Heart left ventricle (tissue), 16 donors: Measurements from ENCODE around the gene GZMA. TPM values are rescaled to one million over a fixed set of nuclear protein-coding genes. Genes with fewer than 3 reads are reported as not detected.

ENCODE experiments used
- ATAC-seq, 4 donors: fragments of 200-7000 bp; cut with Tn5 transposase; one replicate each; pipeline ENCODE4 v1.9.1; 2020 to 2022; ENCODE audit warnings: moderate library complexity in 4 of 4, mild to moderate bottlenecking in 3 of 4, moderate number of reproducible peaks in 1 of 4
- DNase-seq, 5 donors: peaks; one replicate each; pipeline ENCODE4 v3.0.0-alpha.2; 2020
- H3K27ac ChIP-seq, 12 donors: fragments of 200-600 bp; sonication (generic) in 4 of 12; one replicate each; pipeline versions ENCODE4 v1.5.0 to v1.8.0; 2016 to 2022; ENCODE audit warnings: mild to moderate bottlenecking in 2 of 12
- H3K27me3 ChIP-seq, 9 donors: fragments of 200-600 bp; sonication (generic) in 2 of 9; one replicate each; pipeline versions ENCODE4 v1.5.1 to v1.8.0; 2016 to 2022; ENCODE audit warnings: mild to moderate bottlenecking in 3 of 9
- H3K36me3 ChIP-seq, 9 donors: fragments of 200-600 bp; sonication (generic) in 2 of 9; one replicate each; pipeline versions ENCODE4 v1.5.0 to v1.8.0; 2018 to 2022; ENCODE audit warnings: mild to moderate bottlenecking in 2 of 9
- H3K4me1 ChIP-seq, 12 donors: fragments of 200-600 bp; sonication (generic) in 4 of 12; one replicate each; pipeline versions ENCODE4 v1.5.0 to v1.8.0; 2016 to 2022; ENCODE audit warnings: mild to moderate bottlenecking in 3 of 12
- H3K4me3 ChIP-seq, 12 donors: fragments of 200-600 bp; sonication (generic) in 4 of 12; one replicate each; pipeline versions ENCODE4 v1.5.0 to v1.8.0; 2017 to 2022; ENCODE audit warnings: mild to moderate bottlenecking in 9 of 12, moderate library complexity in 4 of 12
- H3K9me3 ChIP-seq, 12 donors: fragments of 200-600 bp; sonication (generic) in 4 of 12; one replicate each; pipeline versions ENCODE4 v1.5.0 to v1.8.0; 2016 to 2022; ENCODE audit warnings: mild to moderate bottlenecking in 1 of 12
- POLR2A ChIP-seq, 2 donors: fragments of 450-650 bp; IDR thresholded peaks; one replicate each; pipeline ENCODE4 v1.6.1; 2017; ENCODE audit warnings: antibody characterized with exemption in 2 of 2, mild to moderate bottlenecking in 2 of 2, moderate library complexity in 2 of 2
- WGBS, 4 donors: extraction: QIAGEN DNeasy Blood & Tissue Kit in 2 of 4; methylation state at CpG; one replicate each; pipeline versions ENCODE4 v1.1.5 to v1.1.7; 2013 to 2018; 5-methylcytosine and 5-hydroxymethylcytosine counted together
- intact Hi-C, 10 donors: fragments of 100-400 bp; cut with DNase I; formaldehyde crosslinking; loops; one replicate each; pipeline versions ENCODE4 v1.11.1 to v1.14.2; 2022
- polyA plus RNA-seq, 2 donors: library from polyadenylated mRNA; stranded (reverse); fragments of 200-250 nt; gene quantifications; one replicate each; pipeline ENCODE4 v1.2.3, GENCODE V29; 2013
- total RNA-seq, 9 donors: library from RNA; depleted of rRNA in 2 of 9; stranded (reverse); fragments of >200 nt in 2 of 9; fragmentation: NEBNext Ultra II Directional in 3 of 9; extraction: Animal tissue kit (Norgen Biotek cat#: 25700) in 3 of 9; gene quantifications; one replicate each; pipeline versions ENCODE4 v1.1.0 to v1.2.4, GENCODE V29; 2016 to 2023
- TF ChIP-seq, protein P1 (sequence below), 12 donors: fragments of 200-600 bp; sonication (generic) in 4 of 12; IDR thresholded peaks; one replicate each; pipeline versions ENCODE4 v1.5.0 to v1.8.0; 2018 to 2022; ENCODE audit warnings: antibody characterized with exemption in 12 of 12, mild to moderate bottlenecking in 5 of 12
- donor health status: ischemic (EF 13 %, LVEDD 7.1; RV severe dilation, severe dysfunction).
- donor health status: healthy with polysubstance abuse.
- donor health status: DM: no; HTN: yes; CAD: no.
- donor health status: DM: no; HTN: no; CAD: no.
- donor health status: ischemic (EF 25% LVEDD 6.9; RV normal size, moderate dysfunction).
- donor health status: ischemic (EF 25% LVEDD 5.7; RV mildly dilated, moderate dysfunction).
- donor health status: healthy.
- donor health status: DM: yes; HTN: yes; CAD: no.
- donor health status: ischemic (EF 35%, LVEDD 5.7; RV mildly dilated, moderate dysfunction).
- donor health status: nonischemic (EF 11% LVEDD 7.7; RV severe dilation, severe dysfunction).
- donor health status: DM: yes; HTN: yes; CAD: no.
- donor health status: PGD.
- donor health status: ischemic (EF 29% LVEDD 5.4; RV normal size, mild dysfunction).
- donor health status: nonischemic (EF 23%, LVEDD 6.1; RV moderate dilation, normal function).

The GZMA gene
- total and polyA plus RNA-seq, 11 donors = 0.23 to 17.9 (median 0.61) TPM; not detected in 2

DNA sequence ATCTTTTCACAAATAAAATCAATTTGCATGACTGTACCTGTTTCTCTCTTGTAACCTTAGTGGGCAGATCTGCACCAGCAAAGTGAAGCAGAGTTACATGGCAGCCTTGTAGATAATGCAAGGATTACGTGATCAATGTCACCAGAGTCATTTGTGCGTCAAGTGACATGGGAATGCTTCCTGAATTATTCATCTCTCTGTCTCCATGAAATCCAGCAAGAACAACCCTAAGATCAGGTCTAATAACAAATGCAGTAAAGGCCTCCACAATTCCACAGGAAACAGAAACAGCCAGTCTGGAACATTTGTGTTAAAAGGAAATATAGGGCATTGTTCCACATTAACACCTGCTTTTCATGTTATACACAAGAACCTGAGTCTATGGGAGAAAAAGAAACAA lies 7.8 kb downstream of the GZMA start:
- DNase-seq (no peak), ATAC-seq (no peak)
- H3K4me3 ChIP-seq = no peak overlapping the region
- H3K4me1 ChIP-seq = no peaks in the 10 kb centered on the region
- intact Hi-C loops = no loop called here
- TF ChIP-seq, protein P1, sequence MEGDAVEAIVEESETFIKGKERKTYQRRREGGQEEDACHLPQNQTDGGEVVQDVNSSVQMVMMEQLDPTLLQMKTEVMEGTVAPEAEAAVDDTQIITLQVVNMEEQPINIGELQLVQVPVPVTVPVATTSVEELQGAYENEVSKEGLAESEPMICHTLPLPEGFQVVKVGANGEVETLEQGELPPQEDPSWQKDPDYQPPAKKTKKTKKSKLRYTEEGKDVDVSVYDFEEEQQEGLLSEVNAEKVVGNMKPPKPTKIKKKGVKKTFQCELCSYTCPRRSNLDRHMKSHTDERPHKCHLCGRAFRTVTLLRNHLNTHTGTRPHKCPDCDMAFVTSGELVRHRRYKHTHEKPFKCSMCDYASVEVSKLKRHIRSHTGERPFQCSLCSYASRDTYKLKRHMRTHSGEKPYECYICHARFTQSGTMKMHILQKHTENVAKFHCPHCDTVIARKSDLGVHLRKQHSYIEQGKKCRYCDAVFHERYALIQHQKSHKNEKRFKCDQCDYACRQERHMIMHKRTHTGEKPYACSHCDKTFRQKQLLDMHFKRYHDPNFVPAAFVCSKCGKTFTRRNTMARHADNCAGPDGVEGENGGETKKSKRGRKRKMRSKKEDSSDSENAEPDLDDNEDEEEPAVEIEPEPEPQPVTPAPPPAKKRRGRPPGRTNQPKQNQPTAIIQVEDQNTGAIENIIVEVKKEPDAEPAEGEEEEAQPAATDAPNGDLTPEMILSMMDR (IDR thresholded peaks at IDR 0.05) = no peak
- TF ChIP-seq POLR2A (IDR thresholded peaks at IDR 0.05) = no peak
- no peaks in the 10 kb centered on the region for H3K9me3 ChIP-seq
- H3K27ac ChIP-seq = no peak overlapping the region
- 68 to 88% (median 75%) methylated on average over 2 of the region's 2 CpGs for WGBS, 4 donors
- no peaks in the 10 kb centered on the region for H3K36me3 ChIP-seq
- H3K27me3 ChIP-seq = peaks cover 0 to 9% (median 0%) of the 10 kb centered on the region in 9 donors

DNA sequence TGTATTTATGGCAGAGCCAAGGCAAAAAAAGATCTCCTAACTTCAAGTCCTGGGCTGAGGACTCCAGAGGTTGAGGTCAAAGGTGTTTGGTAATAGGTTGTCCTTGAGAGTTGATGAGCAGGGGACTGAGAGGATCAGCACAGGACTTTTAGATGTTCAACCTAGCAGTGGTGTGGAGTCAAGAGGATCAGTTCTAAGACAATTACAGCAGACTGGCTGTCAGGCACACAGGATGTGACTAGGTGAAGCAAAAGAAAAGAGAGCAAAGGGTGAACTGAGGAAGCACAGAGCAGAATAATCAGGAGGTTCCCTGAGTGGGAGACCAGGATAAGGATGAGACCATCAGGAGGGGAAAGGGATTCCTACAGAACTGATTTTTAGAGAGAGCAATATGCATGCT lies 10.9 kb downstream of the GZMA start:
- no peaks in the 10 kb centered on the region for H3K36me3 ChIP-seq
- H3K27me3 ChIP-seq = peaks cover 0 to 6% (median 0%) of the 10 kb centered on the region in 9 donors
- H3K4me1 ChIP-seq = no peaks in the 10 kb centered on the region
- H3K4me3 ChIP-seq = no peak overlapping the region
- no peak for DNase-seq
- intact Hi-C loops = no loop called here
- ATAC-seq = no peak
- no peak overlapping the region for H3K27ac ChIP-seq
- no peaks in the 10 kb centered on the region for H3K9me3 ChIP-seq
- TF ChIP-seq POLR2A (IDR thresholded peaks at IDR 0.05) = no peak
- TF ChIP-seq, protein P1 (IDR thresholded peaks at IDR 0.05) = no peak

DNA sequence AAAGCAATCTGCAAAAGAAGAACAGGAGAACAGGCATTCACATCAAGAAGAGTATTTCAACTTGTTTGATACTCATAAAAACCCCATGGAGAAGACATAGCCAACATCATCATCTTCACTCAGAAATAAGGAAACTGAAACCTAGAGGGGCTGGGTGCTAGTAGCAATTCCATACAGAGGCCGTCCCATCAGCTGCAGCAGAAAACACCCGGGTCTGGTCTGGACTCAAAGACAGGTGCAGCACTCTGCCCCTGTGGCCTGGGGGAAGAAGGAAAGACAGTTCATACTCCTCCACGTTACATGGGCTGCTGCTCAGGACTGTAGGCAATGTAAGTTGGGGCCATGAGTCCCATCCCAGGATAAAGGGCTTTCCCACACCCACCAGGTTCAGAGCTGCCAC lies 11.6 kb downstream of the GZMA start:
- no peak for ATAC-seq
- no peak for DNase-seq
- Histone ChIP-seq H3K4me3 (no peak overlapping the region), H3K27me3 (peaks cover 0 to 6% (median 0%) of the 10 kb centered on the region in 9 donors), H3K4me1 (no peaks in the 10 kb centered on the region), H3K27ac (no peak overlapping the region), H3K9me3 (no peaks in the 10 kb centered on the region), H3K36me3 (no peaks in the 10 kb centered on the region)
- 57 to 90% (median 85%) methylated on average over 2 to 3 of the region's 3 CpGs for WGBS, 4 donors
- TF ChIP-seq, protein P1 (IDR thresholded peaks at IDR 0.05) = no peak
- TF ChIP-seq POLR2A (IDR thresholded peaks at IDR 0.05) = no peak
- intact Hi-C loops = no loop called here

DNA sequence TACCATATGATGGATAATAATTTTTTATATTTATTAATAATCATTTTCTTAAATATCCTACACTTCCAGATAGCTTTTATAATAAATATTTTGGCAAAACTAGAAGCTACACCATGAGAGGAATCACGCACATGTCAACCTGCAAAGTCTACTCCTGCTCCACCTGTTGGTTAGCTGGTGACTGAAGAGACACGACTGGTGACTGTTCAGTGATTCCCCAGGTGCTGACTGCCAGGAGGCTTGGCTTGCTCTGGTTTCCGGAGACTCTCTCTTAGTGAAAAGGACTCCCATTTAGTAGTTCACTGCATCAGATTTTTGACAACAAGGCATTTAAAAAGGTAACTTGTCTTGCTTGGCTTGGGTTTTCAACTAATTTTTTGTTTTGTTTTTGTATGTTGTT lies 20.9 kb downstream of the GZMA start:
- Histone ChIP-seq H3K36me3 (no peaks in the 10 kb centered on the region), H3K27ac (no peak overlapping the region), H3K9me3 (no peaks in the 10 kb centered on the region), H3K27me3 (peaks cover 0 to 8% (median 0%) of the 10 kb centered on the region in 9 donors), H3K4me3 (no peak overlapping the region), H3K4me1 (no peaks in the 10 kb centered on the region)
- ATAC-seq (no peak), DNase-seq (no peak)
- WGBS, 4 donors = 72 to 79% (median 74%) methylated on average over 3 of the region's 3 CpGs
- no peak for TF ChIP-seq POLR2A (IDR thresholded peaks at IDR 0.05)
- TF ChIP-seq, protein P1 (IDR thresholded peaks at IDR 0.05) = no peak
- intact Hi-C loops = no loop called here
